Adipocyte (in vitro differentiated cells): ENCODE measurements around the gene TSPAN18.

ENCODE experiments used
- DNase-seq: peaks from one replicate; pipeline ENCODE4 v3.0.0-alpha.2; 2015; ENCODE audit warnings: low read depth
- H3K27me3 ChIP-seq: replicated peaks from 2 replicates; pipeline ENCODE4 v1.7.0; 2013; ENCODE audit warnings: mild to moderate bottlenecking, low read length, moderate library complexity; ENCODE audit not compliant: control insufficient read depth, insufficient read depth
- H3K36me3 ChIP-seq: 2 replicates; pipeline ENCODE4 v1.7.0; 2013; ENCODE audit warnings: low read length, mild to moderate bottlenecking, moderate library complexity; ENCODE audit not compliant: control insufficient read depth, insufficient read depth, severe bottlenecking
- H3K4me1 ChIP-seq: 2 replicates; pipeline ENCODE4 v1.7.0; 2013; ENCODE audit warnings: mild to moderate bottlenecking, low read length, moderate library complexity; ENCODE audit not compliant: control insufficient read depth, insufficient read depth
- H3K4me3 ChIP-seq: 2 replicates; pipeline ENCODE4 v1.7.0; 2013; ENCODE audit warnings: mild to moderate bottlenecking, low read length, moderate library complexity
- H3K9ac ChIP-seq: 2 replicates; pipeline ENCODE4 v1.7.0; 2013; ENCODE audit warnings: mild to moderate bottlenecking, low read length, moderate library complexity
- H3K9me3 ChIP-seq: 2 replicates; pipeline ENCODE4 v1.7.0; 2013; ENCODE audit warnings: mild to moderate bottlenecking, low read length, moderate library complexity; ENCODE audit not compliant: control insufficient read depth

Gene TSPAN18

DNA sequence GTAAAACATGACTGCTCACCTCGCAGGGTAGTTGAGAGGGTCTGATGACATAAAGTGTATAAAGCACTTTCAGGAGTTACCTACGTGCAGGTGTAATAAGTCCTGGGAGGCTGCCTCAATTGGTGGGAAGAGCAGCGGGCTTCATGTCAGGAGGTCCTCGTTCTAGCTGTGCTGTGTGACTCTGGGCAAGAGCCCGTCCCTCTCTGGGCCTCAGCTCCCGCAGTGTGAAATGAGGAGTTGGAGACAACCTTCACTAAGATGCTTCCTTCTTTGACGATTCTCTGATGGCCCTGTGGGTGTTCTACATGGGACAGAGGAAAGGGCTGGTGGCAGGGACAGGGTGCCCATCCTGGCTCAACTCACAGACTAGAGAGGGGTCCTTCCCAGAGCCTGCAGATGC lies 166.1 kb downstream of the TSPAN18 start:
- Histone ChIP-seq H3K9ac (no peak overlapping the region), H3K27me3 (peaks cover 48% of the 10 kb centered on the region), H3K9me3 (no peaks in the 10 kb centered on the region), H3K4me1 (no peaks in the 10 kb centered on the region), H3K4me3 (no peak overlapping the region), H3K36me3 (no peaks in the 10 kb centered on the region)
- DNase-seq = no peak

DNA sequence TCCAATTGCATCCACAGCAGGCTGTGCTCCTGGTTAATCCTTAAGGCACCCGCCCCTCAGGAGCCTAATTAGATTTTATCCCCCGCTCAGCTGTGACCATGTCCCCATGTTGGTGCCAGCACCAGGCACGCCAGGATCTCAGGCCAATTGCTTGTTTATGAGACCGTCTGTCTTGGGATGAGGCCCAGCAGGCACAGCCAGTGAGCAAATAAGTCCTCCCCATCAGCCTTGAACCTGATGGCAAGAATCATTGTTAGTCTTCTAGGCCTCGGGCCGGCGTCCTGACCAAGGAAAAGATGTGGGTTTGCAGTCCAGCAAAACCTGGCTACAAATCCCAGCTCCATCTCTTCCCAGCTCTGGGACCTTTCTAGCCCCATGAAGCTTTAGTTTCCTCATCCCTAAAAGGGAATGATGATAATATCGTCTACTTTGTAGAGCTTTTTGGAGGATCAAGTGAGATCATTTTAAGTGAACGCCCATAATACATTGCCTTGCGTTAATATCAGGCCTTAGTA lies 166.6 kb downstream of the TSPAN18 start:
- Histone ChIP-seq H3K27me3 (peaks cover 53% of the 10 kb centered on the region), H3K9me3 (peaks cover 2% of the 10 kb centered on the region), H3K4me1 (no peaks in the 10 kb centered on the region), H3K36me3 (no peaks in the 10 kb centered on the region), H3K9ac (no peak overlapping the region), H3K4me3 (no peak overlapping the region)
- no peak for DNase-seq

DNA sequence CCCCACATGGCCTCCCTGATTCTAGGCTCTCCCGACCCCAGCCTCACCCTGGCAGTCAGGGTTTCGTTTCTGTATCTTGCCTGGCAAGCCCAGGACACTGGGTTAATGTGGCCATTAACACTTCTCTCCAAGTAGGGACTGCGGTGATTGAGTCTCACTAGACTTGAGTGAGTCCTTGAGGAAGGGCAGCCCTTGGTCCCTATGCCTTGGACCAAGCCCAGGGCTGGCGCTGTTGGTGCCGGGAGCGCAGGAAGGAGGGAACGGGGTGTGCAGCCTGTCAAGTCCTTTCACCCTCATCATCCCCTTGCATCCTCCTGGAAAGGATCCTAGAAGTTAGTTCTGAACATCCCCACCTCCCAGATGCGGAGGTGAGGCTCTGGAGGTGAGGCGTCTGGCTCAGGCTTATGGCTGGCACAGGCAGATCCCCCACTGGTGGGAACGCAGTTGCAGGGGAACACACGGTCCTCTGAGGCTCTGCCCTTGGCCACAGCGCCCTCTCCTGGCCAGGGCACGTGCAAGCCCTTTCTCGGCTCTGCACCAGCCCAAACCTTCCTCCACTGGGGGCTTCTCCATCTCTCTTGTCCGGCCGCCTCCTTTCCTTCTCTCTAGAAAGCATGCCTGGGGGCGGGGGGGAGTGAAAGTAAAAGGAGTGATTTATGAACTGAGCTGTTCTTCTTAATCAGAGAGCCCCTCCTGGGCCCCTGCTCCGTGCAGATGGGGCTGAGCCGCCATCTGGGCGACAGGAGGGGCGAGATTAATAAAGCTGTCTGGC lies 167.3 kb downstream of the TSPAN18 start:
- H3K4me1 ChIP-seq = no peaks in the 10 kb centered on the region

DNA sequence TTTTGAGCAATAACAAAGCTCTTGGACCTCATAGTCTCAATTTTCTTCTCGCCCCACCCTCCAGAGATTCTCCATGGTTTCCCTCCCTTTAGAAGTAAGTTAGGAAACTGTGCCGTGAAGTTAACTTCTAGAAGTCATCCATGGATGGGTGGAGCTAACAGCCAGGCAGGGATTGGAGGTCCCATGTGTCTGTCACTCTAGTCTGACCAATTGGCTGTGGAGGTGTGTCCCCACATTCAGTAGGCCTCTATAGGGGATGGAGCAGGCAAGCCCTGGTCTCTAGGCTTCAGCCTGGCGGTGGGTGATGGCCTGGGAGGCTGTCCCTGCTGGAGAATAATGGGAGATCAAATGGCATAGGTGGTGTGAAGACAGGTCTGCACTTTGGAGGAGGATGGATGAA lies 173.2 kb downstream of the TSPAN18 start:
- H3K9me3 ChIP-seq = peaks cover 7% of the 10 kb centered on the region
- no peak overlapping the region for H3K4me3 ChIP-seq
- H3K36me3 ChIP-seq = no peaks in the 10 kb centered on the region
- H3K4me1 ChIP-seq = no peaks in the 10 kb centered on the region
- DNase-seq = peak; percentile 22
- H3K9ac ChIP-seq = no peak overlapping the region
- peaks cover 68% of the 10 kb centered on the region for H3K27me3 ChIP-seq

More for the DNA sequence above, 167.3 kb downstream of the TSPAN18 start:
- peaks cover 7% of the 10 kb centered on the region for H3K9me3 ChIP-seq
- peak; percentile 90 for DNase-seq
- peaks cover 59% of the 10 kb centered on the region for H3K27me3 ChIP-seq
- no peaks in the 10 kb centered on the region for H3K36me3 ChIP-seq
- no peak overlapping the region for H3K9ac ChIP-seq
- H3K4me3 ChIP-seq = no peak overlapping the region

GRCh38 chr11:44901120-44901633 lies 174.4 kb downstream of the TSPAN18 start:
- H3K4me3 ChIP-seq = no peak overlapping the region
- peaks cover 69% of the 10 kb centered on the region for H3K27me3 ChIP-seq
- H3K9me3 ChIP-seq = peaks cover 7% of the 10 kb centered on the region
- no peak overlapping the region for H3K9ac ChIP-seq
- no peak for DNase-seq
- no peaks in the 10 kb centered on the region for H3K4me1 ChIP-seq
- H3K36me3 ChIP-seq = no peaks in the 10 kb centered on the region

DNA sequence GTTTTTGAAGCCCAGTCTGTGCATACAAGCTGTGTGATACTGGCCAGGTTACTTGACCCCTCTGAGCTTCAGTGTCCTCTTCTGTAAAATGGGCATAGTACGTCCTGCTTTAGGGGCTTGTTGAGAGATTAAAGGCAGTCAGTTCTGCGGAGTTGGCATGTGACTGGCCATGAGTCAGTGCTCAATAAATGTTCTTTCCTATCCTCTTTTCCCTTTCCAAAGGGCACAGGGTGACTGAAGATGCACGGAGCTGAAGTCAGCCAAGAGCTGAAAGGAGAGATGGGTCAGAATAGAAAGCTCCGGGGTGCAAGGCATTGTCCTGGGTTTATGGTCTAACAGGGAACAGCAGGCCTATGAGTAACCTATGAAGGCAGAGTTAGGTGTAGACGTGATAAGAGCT lies 175.0 kb downstream of the TSPAN18 start:
- H3K36me3 ChIP-seq = no peaks in the 10 kb centered on the region
- peaks cover 64% of the 10 kb centered on the region for H3K27me3 ChIP-seq
- no peak overlapping the region for H3K9ac ChIP-seq
- no peaks in the 10 kb centered on the region for H3K4me1 ChIP-seq
- H3K9me3 ChIP-seq = peaks cover 7% of the 10 kb centered on the region
- H3K4me3 ChIP-seq = no peak overlapping the region
- no peak for DNase-seq

DNA sequence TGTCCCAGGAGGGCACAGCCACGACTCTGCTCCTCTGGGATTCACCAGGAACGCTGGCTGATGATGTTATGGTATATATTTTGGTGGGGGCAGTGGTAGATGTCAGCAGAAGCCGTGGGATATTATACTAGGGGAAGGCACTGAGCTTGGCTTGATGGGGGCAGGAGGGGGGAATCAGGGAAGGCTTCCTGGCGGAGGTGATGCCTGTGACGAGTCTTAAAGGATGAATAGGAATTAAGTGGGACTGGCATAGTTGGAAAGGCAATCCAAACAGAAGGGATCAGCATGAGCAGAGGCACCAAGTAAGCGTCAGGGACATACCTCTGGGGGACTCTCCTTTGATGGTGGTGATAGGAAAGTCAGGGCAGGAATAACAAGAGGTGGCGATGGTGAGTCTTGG lies 176.3 kb downstream of the TSPAN18 start:
- H3K9ac ChIP-seq = no peak overlapping the region
- DNase-seq = no peak
- H3K27me3 ChIP-seq = peaks cover 54% of the 10 kb centered on the region
- no peaks in the 10 kb centered on the region for H3K4me1 ChIP-seq
- no peak overlapping the region for H3K4me3 ChIP-seq
- no peaks in the 10 kb centered on the region for H3K36me3 ChIP-seq
- H3K9me3 ChIP-seq = peaks cover 7% of the 10 kb centered on the region

DNA sequence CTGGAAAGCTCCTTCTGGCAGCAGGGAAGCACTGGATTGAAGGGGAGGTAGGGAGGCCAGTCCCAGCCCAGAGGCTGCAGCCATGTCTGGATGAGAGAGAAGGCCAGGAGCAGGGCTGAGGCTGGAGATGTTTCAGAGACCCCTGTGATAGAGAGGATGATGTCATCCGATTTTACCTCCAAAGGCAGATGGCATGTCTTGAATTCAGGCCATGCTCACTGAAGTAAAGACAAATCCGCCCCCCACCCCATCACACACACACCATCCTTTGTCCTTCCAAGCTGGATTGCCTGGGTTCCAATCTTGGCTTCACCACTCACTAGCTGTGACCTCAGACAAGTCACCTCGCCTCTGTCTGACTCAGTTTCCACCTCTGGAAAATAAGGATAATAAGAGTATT lies 176.8 kb downstream of the TSPAN18 start:
- H3K4me3 ChIP-seq = no peak overlapping the region
- H3K9me3 ChIP-seq = peaks cover 3% of the 10 kb centered on the region
- no peak for DNase-seq

DNA sequence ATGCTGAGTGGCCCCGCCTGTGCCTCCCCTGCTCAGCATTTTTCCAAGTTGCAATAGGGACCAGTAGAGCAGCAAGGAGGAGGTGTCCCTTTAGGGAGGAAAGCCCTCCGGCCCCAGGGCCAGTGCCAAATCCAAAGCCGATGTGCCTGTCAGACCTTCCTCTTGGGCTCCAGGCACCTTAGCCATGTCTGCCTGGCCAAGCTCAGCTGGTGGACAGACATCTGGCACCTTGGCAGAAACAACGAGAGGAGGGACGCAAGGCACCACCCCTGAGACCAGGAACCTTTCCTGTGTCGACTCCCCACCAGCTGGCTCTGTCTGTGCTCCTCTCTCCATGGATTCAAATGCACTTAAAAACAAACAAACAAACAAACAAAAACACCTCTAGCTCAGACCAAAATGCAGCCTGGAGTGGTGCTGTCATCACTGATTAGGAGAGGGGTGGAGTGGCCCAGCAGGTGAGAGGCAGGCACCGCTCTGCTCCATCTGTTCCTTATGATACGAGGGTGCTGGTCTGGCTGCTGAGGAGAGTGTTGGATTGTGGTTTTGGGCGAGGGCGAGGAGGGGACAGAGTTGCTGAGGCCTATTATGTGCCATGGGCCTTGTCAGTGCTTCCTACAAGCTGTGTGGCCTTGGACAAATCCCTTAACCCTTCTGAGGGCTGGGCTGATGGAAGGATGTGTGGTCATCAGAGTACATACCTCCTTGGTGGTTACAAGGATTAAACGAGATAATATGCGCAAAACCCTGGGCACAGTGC lies 177.7 kb downstream of the TSPAN18 start:
- no peak for DNase-seq
- no peaks in the 10 kb centered on the region for H3K36me3 ChIP-seq
- no peak overlapping the region for H3K9ac ChIP-seq
- H3K9me3 ChIP-seq = no peaks in the 10 kb centered on the region
- H3K27me3 ChIP-seq = peaks cover 51% of the 10 kb centered on the region
- no peak overlapping the region for H3K4me3 ChIP-seq
- no peaks in the 10 kb centered on the region for H3K4me1 ChIP-seq

More for the DNA sequence above, 176.8 kb downstream of the TSPAN18 start:
- Histone ChIP-seq H3K27me3 (peaks cover 50% of the 10 kb centered on the region), H3K36me3 (no peaks in the 10 kb centered on the region), H3K4me1 (no peaks in the 10 kb centered on the region), H3K9ac (no peak overlapping the region)

GRCh38 chr11:44905131-44905866 lies 178.5 kb downstream of the TSPAN18 start:
- Histone ChIP-seq H3K4me3 (no peak overlapping the region), H3K4me1 (no peaks in the 10 kb centered on the region), H3K27me3 (peaks cover 53% of the 10 kb centered on the region), H3K9ac (no peak overlapping the region), H3K9me3 (no peaks in the 10 kb centered on the region), H3K36me3 (no peaks in the 10 kb centered on the region)
- no peak for DNase-seq

- H3K4me3 ChIP-seq = no peak overlapping the region
- H3K4me1 ChIP-seq = no peaks in the 10 kb centered on the region
- no peaks in the 10 kb centered on the region for H3K36me3 ChIP-seq
- no peaks in the 10 kb centered on the region for H3K9me3 ChIP-seq
- H3K9ac ChIP-seq = no peak overlapping the region
- peaks cover 52% of the 10 kb centered on the region for H3K27me3 ChIP-seq
- DNase-seq = no peak
Observed at GRCh38 chr11:44906649-44907048, 179.9 kb downstream of the TSPAN18 start.
